SIG-M5 treated with dmso at 0.1 percent for 504 hours (cell line): ENCODE results near the gene ASB7.
"Not testable (repeated sequence)": the region's sequence is repeated elsewhere in the genome, so short reads cannot be mapped to it uniquely, and the experiment has no call there.

Experiments used
- DNase-seq: peaks from one replicate; lab custom pipeline; 2025; ENCODE audit not compliant: unreplicated experiment; lab: John Stamatoyannopoulos, UW

The ASB7 gene

GRCh38 chr15:100602064-100602822 is at the start of gene ASB7, which contains the start of gene LINS1:
Gene ASB7 (plus strand): TSS chr15:100602589. CDS start chr15:100612217, 9,628 bp downstream.
Gene LINS1 (minus strand): TSS chr15:100602184. CDS start chr15:100580842, 21,342 bp downstream.
- peak; percentile 99 for DNase-seq

GRCh38 chr15:100553468-100553867 is 48.9 kb upstream of the ASB7 start:
- no peak for DNase-seq

GRCh38 chr15:100558771-100559254 is 43.6 kb upstream of the ASB7 start:
- DNase-seq, result no peak

GRCh38 chr15:100559330-100559729 is 43.1 kb upstream of the ASB7 start:
- DNase-seq, result peak; percentile 68

- DNase-seq, result peak; percentile 14
These were observed 42.1 kb upstream of the ASB7 start for GRCh38 chr15:100560323-100560722.

- DNase-seq, result peak; percentile 37
These were observed 36.8 kb upstream of the ASB7 start for GRCh38 chr15:100565591-100565990.

GRCh38 chr15:100566850-100567628 is 35.4 kb upstream of the ASB7 start:
- DNase-seq, result no peak

GRCh38 chr15:100569391-100569790 is 33.0 kb upstream of the ASB7 start:
- DNase-seq, result no peak

- no peak for DNase-seq
These were observed 32.1 kb upstream of the ASB7 start for GRCh38 chr15:100570275-100570674.

GRCh38 chr15:100570735-100571313 is 31.6 kb upstream of the ASB7 start:
- no peak for DNase-seq

GRCh38 chr15:100571592-100572167 is 30.7 kb upstream of the ASB7 start:
- DNase-seq, result no peak

- DNase-seq, result peak; percentile 23
These were observed 29.9 kb upstream of the ASB7 start for GRCh38 chr15:100572362-100572983.

- DNase-seq, result no peak
These were observed 28.9 kb upstream of the ASB7 start for GRCh38 chr15:100573526-100573925.

- DNase-seq, result no peak
These were observed 22.0 kb upstream of the ASB7 start for GRCh38 chr15:100580414-100580813.

- no peak for DNase-seq
These were observed 13.6 kb upstream of the ASB7 start for GRCh38 chr15:100588638-100589242.

- DNase-seq, result not testable (repeated sequence)
These were observed 11.2 kb upstream of the ASB7 start for GRCh38 chr15:100591163-100591562.

- no peak for DNase-seq
These were observed 10.6 kb upstream of the ASB7 start for GRCh38 chr15:100591835-100592234.

GRCh38 chr15:100592898-100593297 is 9.5 kb upstream of the ASB7 start:
- DNase-seq, result no peak

- no peak for DNase-seq
These were observed 9.0 kb upstream of the ASB7 start for GRCh38 chr15:100593431-100593830.

GRCh38 chr15:100595964-100596363 is 6.4 kb upstream of the ASB7 start:
- no peak for DNase-seq
